Left hindlimb (tissue), 1 donor: ENCODE measurements around the gene BLOC1S1.

Source experiments
- DNase-seq: peaks from one replicate; pipeline ENCODE4 v3.0.0-alpha.2; 2018

Gene BLOC1S1

DNA sequence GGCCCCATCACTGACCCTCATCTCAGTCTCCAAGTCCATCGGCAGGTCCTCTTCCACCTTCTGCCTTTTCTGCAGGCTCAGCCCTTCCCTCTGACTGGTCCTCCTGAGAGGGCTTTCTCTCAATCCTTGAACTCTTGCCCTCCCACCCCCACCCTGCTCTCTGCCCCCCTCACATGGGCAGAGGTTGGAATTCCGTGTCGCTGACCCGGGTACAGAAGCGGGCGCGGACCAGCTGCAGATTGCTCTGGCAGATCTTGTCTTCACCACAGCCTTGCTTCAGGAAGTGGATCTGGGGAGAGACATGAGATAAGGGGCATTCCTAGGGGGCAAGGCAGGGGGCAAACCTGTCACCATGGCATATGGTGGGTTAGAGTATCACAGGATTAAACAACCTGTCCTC, 20.5 kb upstream of the BLOC1S1 start:
- no peak for DNase-seq

DNA sequence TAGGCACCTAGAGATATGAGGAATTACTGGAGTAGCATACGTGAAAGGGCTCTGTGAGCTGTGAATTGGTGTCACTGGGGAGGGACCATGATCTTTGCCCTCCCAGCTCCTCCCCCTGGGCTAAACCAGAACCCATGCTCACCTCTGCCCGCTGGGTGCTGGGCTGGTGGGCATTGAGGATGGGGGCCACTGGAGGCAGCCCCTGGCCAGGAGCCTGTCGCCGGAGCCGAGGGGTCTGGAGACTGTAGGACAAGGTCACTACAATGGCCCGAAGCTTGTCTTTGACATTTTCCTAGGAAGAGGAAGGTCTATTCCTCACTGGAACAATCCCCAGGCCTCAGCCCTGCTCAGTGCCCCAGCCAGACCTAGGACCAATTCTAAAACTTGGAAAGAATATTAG, 19.7 kb upstream of the BLOC1S1 start:
- no peak for DNase-seq

DNA sequence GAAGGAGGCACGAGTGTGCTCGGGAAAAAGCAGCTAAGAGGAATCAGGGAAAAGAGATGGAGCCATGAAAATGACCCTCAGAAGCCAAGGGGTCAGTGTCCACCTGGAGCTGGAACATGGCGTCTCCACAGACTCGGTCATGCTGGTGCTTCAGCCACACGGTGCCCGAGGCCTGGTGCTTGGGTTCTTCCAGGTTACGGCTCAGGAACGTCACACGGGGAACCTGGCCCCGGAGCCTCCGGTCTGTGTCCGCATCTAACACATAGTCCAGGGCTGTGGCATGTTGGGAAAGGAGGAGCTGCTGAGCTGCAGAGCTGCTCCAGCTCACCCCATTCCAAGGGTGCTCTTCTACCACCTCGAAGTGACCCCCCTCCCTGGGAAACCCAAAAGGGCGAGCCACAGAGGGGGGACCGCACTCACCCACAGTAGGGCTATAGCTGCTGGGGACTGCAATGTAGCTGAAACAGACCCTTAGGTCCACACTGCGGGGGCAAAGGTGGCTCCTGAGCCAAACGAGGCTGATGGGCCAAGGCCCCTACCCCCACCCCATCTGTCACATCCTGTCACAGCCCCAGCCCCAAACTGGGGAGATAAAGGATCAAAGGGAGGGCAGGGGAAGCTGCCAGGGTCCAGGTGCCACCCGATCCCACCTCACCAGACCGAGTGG, 18.9 kb upstream of the BLOC1S1 start:
- no peak for DNase-seq

GRCh38 chr12:55697686-55698085, 18.2 kb upstream of the BLOC1S1 start:
- DNase-seq: no peak

DNA sequence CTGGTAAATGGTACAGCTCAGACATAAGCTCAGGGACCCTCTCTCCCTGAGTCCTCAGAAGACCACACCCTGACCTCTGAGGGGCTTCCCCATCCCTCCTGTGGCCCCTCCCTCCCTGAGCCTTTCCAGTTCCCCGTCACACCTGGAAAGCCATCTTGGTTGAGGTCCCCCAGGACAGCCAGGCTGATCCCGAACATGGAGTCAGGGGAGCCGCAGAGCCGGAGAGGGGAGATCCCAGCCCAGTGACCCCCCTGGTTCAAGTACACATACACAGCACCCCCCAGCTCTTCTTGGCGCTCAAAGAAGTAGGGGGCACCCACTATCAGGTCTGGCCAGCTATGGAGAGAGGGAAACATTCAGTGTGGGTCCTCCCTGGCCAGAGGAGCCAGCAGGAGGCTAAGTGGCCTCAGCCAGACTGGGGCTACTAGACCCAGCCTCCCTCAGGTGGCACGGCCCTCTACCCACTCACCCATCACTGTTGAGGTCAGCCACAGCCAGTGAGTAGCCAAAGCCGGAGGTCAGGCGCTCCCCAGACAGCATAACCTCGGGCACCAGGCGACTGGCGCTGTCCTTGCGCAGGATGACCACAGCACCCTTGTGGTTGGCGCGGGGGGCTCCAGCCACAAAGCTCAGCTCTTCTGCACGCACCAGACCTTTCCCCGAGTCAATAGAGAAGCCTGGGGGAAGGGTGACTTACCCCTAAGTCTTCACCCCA, 17.4 kb upstream of the BLOC1S1 start:
- DNase-seq: no peak

GRCh38 chr12:55698965-55699364, 16.9 kb upstream of the BLOC1S1 start:
- DNase-seq: no peak

DNA sequence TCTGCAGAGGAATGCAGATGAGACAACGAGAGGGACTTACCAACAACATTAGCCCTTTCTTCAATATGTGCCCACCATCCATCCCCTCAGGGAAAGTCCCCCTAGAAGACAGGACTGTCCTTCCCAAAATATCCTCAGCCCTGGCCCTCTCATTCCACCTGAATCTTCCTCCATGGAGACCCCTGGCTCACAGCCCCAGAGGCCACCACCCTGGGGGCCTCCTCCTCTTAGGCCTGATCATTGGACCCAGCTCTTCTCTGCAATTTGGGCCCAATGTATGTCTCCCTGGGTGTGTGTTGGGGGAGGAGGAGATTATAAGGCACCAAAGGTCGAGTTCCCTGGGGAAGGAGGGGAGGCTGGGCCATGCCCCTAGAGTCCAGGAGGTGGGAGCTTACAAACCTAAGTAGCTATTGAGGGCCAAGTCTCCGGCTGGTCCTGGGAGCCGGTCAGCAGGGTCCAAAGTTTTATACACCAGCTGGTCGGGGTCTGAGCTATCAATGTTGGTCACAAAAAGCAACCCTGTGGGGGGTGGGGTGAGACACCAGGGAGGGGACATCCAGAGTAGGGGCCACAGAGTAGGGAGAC, 16.3 kb upstream of the BLOC1S1 start:
- DNase-seq: no peak

DNA sequence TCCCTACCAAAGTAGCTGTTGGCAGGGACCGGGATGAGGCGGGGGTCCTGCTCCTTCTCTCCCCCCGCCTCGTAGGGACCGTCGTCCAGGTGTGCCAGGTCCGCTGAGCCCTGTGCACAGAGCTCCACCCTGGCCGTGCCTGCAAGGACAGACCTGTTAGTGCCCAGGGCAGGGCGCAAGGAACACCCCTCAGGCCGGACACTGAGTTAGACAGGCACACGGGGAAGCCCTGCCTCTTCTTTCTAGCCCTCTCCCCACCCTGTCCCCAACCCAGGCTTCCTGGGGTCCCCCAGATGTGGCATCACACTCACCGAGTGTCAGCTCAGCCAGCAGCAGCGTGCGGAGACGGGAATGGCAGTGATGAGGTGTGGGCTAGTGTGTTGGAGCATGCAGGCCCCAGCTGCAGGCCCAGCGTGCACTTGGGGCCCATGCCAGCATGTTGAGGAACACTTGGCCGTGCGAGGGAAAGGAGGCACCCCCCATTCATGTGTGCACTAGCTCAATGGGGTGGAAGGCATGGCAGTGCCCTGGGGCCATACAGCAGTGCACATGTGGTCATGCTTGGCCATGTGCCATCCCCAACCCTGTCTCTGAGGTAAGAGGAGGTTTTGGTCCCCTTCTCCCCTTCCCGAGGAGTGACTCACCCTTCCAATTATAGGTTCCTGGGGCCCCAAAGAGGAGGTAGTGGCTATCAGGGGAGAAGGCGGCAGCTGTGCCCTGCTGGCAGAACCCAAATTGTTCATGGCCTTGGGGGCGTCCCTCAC, 15.4 kb upstream of the BLOC1S1 start:
- DNase-seq: no peak

DNA sequence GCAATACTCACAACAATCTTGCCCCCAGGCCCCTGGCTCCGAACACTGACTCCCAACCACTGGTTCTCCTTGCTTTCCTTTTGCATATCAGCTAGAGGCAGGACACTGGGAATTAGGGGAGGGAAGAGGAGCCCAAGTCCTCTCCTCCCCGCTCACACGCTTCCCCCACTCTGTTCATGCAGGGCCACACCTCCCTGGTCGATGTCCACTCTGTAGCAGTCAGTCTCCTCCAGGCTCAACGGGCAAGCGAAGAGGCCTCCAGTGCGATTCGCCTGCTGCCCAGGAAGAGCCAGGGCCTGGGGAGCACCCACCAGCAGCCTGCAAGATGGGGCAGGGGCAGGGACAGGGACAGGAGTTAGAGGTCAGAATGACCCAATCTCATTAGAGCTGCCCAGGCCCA, 13.0 kb upstream of the BLOC1S1 start:
- DNase-seq: no peak

GRCh38 chr12:55703288-55703687, 12.6 kb upstream of the BLOC1S1 start:
- DNase-seq: peak; percentile 86

GRCh38 chr12:55703901-55704761, 11.7 kb upstream of the BLOC1S1 start:
- DNase-seq: peak; percentile 81

DNA sequence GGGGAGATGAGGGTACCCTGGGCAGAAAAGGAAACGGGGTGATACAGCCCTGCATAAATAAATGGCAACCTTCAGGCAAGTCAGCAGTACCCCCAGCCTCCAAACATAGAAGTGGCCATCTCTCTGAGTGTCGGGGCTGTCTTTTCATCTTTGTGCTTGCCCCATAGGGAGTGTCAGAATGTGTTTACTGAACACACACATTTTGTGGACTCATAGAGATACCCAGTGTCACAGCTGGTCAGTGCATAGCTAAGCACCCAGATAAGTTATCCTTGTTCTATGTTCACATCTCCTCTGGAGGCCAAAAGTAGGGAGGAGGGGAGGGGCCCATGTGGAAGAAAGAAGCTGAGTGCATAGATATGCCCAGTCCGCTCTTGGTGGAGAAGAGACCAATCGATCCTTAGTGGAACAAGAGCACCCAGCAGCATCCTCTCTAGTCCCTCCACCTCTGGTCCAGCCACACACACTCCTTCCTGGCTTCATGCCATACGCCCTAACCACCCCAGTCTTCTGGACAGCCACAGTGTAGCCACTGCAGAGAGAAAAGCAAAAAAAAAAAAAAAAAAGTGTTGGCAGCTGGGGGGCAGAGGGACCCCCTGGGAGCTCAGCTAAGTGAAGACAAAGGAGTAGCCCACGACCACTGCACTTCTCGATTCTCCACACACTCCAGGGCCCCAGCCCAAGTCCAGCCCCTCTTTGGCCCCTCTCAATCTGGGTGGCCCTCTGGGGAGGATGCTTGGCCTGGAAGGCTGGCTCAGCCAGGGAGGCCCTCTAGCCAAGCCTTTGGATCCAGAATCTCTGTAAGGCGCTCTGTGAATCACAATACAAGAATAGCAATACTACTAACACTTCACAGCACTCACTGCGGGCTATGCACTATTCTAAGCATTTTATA, 10.8 kb upstream of the BLOC1S1 start:
- DNase-seq: no peak

DNA sequence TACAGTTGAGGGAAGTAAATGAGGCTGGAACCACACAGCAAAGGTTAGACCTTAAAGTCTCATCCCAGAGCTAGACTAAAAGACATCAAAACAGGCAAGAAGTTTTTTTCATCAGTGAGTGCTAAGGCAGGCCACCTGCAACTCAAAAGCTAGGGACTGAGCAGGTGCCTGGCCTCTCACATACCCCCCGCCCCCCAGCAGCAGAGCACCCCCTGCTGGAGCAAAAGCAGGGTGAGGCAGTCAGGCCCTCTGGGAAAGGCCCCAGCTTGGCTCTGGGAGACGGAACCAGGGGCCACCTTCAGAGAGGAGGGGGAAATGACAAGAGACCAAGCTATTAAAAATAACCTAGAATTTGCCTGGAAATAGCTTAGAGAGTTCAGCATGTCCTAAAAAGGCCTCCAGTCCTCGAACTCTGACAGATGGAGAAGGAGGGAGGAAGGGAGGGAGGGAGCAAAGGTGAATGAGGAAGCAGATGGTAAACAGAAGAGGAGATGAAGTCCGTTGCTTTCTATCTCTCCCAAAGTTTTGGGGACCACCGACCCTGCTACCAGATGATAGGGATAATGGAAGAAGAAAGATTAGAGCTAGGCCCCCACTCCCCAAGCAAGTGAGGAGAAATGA, 10.0 kb upstream of the BLOC1S1 start:
- DNase-seq: peak; percentile 15

GRCh38 chr12:55706568-55707218, 9.2 kb upstream of the BLOC1S1 start:
- no peak for DNase-seq

- peak; percentile 25 for DNase-seq
These were observed 8.6 kb upstream of the BLOC1S1 start for GRCh38 chr12:55707219-55707671.

- DNase-seq: peak; percentile 81
These were observed 7.8 kb upstream of the BLOC1S1 start, which contains the start of gene ITGA7 for GRCh38 chr12:55707841-55708694. Gene ITGA7, minus strand, starts transcription at chr12:55707904. Its CDS starts 222 bp downstream, at chr12:55707682.

- DNase-seq: peak; percentile 32
These were observed 7.1 kb upstream of the BLOC1S1 start for GRCh38 chr12:55708695-55709233.

DNA sequence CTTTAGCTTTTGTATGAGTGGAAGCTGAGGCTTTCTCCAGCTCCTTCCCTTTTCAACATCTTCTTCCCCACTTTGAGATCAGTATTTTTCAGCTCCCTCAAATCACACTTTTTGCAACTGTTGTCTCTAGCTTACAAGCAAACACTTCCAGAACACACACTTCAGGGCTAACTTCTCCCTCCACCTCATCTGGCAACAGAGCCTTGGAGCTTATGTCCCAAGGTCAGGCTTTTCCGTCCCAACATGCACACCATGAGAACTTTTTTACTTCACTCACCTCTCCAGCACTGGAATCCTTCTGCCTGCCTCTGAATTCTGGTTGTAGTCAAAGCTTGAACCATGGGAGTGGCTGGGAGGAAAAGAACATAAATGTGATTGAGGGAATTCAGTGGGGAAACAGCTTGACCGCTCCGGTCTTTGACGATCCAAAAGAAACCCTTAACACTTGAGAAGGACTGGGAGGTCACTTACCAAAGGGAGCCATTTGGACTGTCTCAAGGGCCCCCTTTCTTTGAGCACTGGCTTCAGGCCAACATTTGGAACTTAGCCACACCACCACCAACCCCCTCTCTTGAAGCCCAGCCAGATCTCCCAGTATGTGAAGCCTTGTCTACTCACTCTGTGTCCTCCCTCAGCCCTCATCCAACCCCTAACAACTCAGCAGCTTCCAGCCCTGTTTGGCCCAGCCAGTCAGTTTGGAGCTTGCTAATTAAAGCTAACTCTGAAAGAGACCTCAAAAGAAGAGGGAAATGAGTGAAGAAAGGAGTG, 3.9 kb upstream of the BLOC1S1 start:
- DNase-seq: peak; percentile 42
